RPMI7951 (cell line): ENCODE measurements around the gene PPIL6. TPM values are rescaled to one million over a fixed set of nuclear protein-coding genes. Genes with fewer than 3 reads are reported as not detected.

ENCODE experiments used
- DNase-seq: peaks from one replicate; pipeline ENCODE4 v3.0.0-alpha.2; 2012; ENCODE audit warnings: low read depth
- total RNA-seq: library from RNA; depleted of rRNA; stranded (reverse); fragments of >200 nt; shearing (Covaris generic); gene quantifications from 2 replicates; pipeline ENCODE4 v1.2.3, GENCODE V29; 2014; rRNA removed

Gene PPIL6
- total RNA-seq: 1.1 and 1.7 TPM in 2 replicates

DNA sequence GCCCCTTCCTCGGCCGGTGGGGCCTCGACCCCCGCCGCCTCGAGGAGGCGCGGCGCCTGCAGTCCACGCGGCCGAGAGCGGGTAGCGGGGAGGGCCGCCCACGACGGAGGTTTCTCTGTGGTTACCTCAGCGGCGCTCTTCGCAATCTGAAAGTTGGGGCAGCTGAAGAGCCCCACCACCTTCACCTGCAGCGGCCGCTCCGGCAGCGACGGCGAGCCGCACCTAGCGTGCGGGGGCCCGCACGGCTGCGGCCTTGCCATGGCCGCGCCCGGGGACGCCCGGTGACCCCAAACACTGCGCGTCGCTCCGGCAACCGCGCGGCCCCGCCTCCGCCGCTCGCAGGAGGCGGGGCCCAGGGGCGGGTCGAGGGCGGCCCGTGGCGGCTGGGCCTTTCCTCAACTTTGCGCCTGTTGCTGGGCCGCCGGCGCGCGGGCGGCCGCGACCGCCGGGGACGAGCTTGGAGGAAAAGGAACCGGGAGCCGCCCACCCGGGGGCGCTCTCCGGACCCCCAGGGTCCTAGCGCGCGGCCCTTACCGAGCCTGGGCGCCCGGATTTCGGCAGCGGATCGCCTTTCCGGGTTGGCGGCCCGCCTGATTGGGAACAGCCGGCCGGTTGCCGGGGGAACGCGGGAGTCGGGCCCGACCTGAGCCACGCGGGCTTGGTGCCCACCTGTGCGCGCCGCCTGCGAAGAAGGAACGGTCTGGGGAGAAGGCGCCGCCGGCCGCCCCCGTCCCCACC is at the start of gene PPIL6, which contains the start of gene SMPD2:
TSS of gene PPIL6 (minus strand) at position 298 of the 738 bp plus-strand sequence. CDS start at position 260, 38 bp downstream.
TSS of gene SMPD2 (plus strand) at position 394 of the 738 bp plus-strand sequence. CDS start 398 bp downstream, outside the sequence.
- DNase-seq: peak; percentile 85

DNA sequence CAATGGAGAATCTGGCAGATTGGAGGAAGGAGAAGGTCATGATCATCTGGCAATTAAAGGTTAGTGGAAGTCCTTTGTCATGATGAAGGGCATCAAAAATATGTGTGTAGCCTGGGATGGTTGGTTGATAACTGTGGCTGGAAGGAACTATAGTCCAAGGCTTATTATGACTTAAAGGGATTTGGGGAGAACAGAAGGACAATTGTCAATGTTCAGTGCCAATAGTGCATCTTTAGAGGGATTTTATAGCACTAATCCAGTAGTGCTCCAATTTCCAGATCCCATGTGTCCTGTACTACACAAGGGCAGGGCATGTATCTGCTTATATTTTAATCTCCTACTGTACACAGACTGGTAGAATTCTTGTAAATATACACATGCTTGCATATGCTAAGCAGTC is 47.6 kb upstream of the PPIL6 start:
- no peak for DNase-seq

DNA sequence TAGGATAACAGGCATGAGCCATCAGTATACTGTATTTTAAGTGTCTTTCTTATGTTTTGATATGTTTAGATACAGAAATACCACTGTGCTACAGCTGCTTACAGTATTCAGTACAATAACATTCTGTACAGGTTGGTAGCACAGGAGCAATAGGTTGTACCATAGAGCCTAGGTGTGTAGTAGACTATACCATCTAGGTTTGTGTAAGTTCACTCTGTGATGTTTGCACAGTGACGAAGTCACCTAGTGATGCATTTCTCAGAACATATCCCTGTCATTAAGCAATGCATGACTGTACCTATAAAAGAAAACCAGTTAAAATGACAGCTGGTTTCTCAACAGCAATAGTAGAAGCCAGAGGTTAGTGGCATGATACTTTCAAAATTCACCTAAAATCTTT is 45.6 kb upstream of the PPIL6 start:
- no peak for DNase-seq

DNA sequence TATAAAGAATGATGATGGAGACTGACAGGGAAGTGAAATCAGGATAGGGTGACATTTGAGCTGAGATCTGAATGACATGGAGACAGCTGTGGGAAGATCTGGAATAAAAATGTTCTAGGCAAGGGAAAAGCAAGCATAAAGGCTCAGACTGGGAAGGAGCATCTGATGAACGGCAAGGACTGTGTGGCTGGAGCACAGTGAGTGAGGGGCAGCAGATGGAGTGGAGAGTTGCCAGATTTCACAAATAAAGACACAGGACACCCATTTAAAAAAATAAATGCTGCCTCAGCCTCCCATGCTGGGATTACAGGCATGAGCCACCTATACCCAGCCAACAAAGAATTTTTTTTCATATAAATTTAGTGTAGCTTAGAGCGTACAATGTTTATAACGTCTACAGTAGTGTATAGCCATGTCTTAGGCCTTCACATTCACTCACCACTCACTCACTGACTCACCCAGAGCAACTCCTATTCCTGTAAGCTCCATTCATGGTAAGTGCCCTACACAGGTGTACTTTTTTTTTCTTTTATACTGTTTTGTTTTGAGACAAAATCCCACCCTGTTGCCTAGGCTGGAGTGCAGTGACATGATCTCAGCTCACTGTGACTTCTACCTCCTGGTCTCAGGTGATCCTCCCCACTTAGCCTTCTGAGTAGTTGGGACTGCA is 45.0 kb upstream of the PPIL6 start:
- no peak for DNase-seq

DNA sequence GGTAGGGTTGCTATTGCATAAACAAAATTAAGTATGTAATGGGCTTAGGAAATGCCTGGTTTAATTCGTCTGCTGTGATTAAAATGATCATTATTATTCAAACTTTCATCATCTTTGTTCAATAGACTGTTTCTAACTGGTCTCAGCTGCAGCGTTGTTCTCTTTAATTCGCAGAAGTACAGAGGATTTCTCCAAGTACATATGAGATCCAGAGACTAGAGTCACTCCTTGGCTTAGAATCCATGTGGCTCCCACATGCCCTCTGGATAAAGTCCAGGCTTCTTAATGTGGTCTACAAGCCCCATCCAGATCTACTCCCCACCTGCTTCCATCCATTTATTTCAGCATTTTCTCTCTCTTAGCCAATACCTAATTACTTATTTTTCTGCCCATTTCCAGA is 43.7 kb upstream of the PPIL6 start:
- DNase-seq: peak; percentile 48

DNA sequence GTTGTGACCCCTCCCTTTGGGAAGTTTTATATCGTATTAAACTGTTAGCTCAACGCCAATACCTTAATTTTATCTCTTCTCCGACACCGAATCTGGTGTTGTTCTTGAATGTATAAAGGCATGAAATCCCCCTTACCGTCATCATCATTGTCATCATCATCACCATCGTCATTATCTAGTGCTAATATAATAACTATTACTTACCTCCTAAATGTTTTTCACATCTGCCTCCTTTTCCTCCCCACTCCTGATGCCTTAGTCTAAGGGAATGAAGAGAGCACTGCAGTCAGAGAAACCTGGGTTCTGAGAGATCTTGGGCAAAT is 43.3 kb upstream of the PPIL6 start:
- no peak for DNase-seq

DNA sequence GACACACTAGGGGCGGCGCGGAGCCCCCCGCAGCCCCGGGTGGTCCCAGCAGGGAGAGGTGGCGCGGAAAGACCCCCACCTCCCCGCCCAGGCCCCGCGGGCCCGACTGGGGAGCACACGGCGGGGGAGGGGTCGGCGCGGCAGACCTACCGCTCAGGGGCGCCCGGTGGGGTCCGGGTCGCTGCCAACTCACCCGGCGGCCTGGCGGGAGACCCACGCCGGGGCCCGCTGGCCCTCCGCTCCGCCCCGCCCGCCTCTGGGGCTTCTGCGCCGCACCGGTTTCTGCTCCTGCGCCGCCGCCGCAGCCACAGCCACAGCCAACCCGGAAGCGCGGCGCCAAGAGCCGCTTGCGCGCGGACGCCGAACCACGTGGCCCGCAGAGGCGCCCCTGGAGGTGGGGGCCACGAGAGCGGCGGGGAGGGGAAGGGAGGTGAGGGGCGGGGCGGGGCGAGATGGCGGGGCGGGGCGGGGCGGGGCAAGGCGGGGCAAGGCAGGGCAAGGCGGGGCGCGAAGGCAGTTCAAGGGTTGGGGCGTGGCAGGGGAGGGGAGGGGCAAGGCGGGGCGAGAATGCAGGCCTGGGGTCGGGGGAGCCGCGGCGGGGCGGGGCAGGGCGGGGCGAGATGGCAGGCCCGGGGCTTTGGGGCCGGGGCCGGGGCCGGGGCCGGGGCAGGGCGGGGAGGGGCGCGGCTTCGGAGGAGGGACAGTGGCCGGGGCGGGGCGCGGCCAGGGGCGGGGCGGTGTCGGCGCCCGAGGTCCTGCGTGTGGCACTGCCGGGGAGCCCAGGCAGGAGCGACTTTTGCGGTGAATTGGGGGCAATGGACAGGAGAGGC is 42.7 kb upstream of the PPIL6 start, which contains the start of gene ZBTB24:
TSS of gene ZBTB24 (minus strand) at position 315 of the 830 bp plus-strand sequence. CDS start 1,193 bp downstream, outside the sequence.
- DNase-seq: peak; percentile 89

DNA sequence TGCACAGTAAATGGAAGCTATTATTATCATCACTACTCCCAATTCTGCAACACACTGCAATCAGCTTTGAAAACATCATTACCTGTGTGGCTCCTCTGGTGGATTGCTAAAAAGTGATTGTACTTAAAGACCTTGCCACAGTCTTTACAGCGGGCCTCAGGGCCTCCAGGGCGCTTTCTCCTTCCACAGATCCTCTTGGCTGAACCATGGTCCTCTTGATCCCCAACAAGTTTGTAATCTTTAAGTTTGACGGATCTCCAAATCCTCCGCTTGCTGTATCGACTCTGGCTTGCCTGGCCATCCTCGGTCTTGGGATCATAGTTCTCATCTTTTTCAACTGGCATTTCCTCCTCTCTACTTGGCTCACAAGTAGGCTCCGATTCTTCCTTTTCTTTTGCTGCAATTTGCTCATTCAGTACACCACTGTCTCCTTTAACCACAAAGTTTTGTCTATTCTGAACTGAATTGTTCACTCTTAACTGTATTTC is 40.6 kb upstream of the PPIL6 start:
- DNase-seq: no peak

DNA sequence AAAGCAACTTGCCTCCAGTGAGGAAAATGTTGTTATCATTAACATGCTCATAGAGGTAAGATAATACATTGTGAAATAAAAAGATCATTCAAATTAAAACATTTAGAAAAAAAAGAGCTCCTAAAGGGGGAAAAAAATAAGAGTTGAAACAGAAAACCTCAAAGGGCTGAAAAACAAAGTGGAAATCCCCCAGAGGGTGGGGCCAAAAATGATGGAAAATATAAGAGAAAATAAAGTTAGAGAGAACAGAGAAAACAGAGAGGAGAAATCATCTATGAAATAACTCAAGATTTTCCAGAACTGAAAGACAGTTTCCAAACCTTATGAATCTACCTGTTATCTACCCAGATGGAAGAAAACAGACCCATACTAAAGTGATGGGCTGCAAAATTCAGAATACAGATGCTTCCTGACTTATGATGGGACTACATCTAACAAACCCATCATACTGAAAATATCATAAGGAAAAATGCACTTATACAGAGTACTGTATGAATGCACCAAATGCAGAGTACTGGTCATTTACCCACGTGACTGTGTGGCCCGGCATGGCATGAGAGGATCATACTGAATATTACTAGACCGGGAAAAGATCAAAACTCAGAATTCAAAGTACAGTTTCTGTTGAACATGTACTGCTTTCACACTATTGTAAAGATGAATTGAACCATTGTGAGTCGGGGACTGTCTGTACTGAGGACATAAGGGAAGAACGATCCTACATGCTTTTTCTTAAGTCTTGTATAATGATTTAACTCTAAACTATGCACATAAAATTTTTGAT is 38.6 kb upstream of the PPIL6 start:
- no peak for DNase-seq

DNA sequence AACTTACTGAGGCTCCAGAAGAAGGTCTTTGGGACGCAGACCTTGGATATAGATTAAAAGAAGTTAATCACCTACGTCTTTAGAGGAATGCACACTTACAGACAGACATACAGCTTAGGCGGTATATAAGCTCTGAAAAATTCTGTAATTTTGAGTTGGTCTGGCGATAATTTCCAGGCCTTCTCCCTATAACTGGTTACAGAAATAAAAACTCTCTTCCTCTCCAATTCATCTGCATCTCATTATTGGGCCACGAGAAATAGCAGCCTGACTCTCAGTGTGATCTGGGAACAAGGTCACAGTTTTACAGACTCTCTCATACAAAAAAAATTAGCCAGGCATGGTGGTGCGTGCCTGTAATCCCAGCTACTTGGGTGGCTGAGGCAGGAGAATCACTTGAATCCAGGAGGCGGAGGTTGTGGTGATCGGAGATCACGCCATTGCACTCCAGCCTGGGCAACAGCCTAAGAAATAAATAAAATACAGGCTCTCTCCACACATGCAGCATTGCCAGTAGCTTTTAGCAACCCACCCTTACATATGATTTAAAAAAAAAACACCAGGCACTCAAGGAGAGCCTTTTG is 37.9 kb upstream of the PPIL6 start:
- no peak for DNase-seq

DNA sequence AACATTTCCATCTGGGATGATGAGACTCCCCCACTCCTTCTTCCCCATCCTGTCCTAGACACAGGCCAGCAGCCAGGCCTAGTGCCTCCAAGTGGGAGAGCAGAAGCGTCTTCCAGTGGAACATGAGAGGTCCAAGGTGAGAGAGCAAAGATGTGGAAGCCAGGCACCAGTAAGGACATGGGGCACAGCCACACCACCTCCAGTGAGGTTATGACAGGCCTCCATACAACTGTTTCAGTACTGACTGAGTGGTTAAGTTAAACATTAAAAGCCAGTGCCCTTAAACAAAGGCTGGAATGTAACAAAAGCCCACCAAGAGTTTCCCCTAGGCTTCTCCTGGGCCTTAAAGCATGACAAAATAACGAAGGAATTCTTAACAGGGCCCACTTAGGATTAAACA is 37.3 kb upstream of the PPIL6 start:
- no peak for DNase-seq

DNA sequence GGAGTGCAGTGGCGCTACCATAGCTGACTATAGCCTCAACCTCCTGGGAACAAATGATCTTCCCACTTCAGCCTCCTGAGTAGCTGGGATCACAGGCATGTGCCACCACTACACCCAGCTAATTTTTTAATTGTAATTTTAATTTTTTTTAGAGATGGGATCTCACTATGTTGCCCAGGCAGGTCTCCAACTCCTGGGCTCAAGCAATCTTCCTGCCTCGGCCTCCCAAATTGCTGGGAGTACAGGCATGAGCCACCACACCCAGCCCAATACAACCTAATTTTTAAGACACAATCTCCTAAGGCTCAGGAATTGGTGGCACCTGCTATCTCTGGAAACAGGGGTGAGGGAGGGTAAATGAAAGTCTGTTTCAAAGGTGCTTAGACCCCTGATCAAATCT is 36.8 kb upstream of the PPIL6 start:
- no peak for DNase-seq

DNA sequence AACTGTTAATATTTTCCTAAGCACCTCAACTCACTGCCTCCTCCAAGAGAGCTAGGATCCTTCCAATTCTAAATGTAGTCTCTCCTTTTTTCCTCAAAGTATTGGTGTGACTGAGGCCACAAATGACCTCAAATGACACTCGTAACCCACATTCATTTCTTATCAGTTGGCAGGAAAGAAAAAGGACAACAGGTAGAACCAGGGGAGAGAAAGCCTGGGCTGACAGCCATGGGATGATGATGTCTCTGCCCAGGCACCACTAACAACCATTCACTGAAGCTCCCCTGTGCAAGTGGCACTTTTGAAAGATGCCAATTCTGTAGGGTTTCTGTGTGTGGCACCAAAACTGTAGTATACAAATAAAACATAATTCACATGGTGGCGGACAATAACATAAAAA is 35.2 kb upstream of the PPIL6 start:
- DNase-seq: no peak

DNA sequence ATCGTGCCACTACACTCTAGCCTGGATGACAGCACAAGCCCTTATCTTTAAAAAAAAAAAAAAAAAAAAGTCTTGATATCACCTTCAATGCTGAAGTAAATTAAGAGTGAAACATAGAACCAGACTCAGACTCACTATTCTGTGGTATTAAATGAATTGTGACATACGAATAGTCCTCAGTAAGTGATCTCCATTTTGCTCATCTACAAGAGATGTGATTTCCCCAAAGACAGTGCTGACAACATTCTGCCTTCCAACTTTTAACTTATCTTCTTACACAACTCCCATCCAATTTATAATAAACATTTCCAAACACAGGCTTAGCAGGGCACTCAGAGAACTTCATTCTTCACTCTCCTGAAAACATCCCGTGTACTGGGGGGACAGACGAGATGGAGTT is 34.6 kb upstream of the PPIL6 start:
- no peak for DNase-seq

DNA sequence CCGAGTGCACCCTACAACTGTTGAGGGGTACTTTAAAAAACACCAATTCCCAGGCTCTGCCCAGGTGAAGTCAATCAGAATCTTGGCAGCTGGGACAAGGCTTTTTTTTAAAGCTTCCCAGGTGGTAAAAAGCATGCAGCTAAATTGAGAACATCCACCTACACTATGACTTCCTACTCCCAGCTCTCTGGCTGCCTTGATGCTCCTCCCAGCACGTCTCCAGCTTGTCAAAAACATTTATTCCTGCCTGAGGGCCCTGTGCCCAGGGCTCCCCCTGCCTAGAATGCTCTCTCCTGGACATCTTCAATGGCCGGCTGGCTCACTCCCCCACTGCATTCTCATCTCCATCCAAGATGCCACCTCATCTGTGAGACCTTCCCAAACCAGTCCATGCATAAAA is 32.7 kb upstream of the PPIL6 start:
- DNase-seq: no peak

DNA sequence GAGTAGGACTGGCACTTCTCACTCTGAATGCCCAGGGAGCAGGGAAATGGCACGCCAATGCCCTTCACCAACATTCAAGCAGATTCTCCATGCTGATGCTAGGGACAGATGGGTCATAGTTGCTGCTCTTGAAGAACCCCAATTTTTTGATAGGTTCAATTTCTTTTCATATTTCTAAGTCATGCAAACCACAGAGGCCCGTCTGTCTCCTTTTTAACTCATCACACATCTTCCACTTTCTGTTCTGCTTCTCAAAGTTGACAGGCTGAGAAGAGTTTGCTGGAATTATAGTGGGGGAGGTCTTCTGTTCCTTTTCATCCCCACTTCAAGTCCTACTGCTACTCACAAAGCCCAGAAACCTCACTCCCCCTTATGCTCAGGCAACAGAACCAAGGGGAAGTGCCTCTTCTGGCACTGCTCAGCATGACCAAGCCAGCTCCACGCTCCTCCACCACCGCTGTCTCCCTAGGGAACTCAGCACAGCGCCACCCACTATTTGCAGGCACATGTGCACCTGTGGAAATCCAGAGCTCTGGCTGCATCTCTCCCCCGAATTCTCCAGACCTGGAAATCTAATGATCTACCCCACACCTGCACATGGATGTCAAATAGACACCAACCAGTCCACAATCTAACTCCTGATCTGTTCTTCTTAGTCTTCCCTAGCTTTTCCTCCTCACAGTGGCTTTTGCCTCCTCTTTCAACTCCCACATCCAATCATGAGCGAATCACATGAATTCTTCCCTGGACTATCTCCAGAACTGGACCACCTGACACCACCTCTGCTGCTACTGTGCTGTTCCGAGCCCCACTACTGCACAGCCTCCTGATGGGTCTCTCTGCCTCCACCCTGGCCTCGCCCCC is 31.9 kb upstream of the PPIL6 start:
- DNase-seq: no peak

DNA sequence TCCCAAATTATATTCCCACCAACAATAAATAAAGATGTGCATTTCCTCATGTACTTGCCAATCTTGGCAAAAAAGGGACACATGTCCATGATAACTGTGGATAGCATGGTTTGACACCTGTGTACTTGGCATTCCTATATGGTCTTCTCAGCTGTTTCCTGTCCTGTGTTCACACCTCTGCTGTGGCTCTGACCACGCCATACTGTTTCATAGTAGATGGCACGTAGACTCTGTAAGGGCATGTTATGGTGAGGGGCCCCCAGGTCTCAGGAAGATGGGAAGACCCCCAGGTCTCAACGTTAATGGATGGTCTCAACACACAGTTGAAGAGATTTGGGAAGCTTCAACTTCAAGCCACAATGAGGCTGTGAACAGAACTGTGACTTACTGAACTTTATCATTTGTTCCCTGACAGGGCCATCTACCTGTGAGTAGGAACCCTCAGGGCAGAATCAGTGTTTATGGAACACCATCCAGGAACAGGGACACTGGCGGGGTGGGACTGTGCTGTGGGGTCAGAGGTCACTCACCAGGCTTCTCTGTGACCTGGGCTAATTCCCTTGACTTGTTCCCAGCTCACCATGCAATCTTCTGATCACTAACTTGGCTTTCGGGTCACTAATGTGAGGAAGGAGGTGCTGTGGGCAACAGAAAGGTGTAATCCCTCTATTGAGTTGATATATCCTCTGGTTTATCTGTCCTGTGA is 30.8 kb upstream of the PPIL6 start:
- DNase-seq: no peak

DNA sequence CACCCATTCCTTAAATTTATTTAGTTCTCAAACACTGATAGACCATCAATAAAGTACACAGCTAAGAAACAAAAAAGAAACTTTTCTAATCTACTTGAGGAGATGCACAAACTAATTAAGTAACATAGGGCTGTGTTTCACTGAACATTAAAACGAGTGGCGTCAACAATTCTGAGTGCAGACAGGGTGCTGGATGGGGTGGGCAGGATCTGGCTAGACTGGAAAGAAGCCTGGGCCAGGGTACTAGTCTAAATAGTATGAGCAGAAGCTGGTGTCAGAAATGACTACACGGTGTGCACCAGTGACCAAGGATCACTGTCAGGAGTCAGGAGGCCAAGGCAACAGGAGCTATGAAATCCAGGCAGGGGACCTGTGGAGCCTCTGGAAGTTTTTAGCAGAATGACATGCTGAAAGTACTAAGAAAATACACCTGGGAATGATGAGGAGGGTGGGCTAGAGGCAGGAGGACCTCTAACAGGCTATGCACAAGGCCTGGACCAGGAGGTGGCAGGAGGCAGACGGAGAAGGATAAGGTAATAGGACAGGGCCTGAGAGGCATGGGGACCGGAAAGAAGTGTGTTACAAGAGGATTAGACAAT is 29.3 kb upstream of the PPIL6 start:
- DNase-seq: no peak

DNA sequence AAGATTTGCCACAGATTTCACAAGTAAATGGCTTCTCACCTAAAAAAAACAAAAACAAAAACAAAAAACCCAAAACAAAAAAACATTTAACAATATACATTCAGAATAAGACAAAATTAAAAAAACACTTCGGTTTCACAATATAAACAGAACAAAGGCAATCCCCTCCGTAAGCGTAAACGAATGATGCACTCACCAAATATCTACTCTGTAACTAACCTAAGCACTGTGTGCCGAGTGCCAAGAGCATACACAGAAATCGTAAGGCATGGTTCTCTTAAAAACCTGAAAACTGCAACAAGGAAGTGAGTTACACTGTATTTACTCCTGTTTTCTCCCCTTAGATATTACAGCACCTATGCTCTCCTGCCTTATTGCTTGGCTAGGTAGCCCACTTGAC is 27.3 kb upstream of the PPIL6 start:
- no peak for DNase-seq
